Measurements from ENCODE around the gene EML6.
"Not testable (repeated sequence)": the region's sequence is repeated elsewhere in the genome, so short reads cannot be mapped to it uniquely, and the experiment has no call there.

The EML6 gene

DNA sequence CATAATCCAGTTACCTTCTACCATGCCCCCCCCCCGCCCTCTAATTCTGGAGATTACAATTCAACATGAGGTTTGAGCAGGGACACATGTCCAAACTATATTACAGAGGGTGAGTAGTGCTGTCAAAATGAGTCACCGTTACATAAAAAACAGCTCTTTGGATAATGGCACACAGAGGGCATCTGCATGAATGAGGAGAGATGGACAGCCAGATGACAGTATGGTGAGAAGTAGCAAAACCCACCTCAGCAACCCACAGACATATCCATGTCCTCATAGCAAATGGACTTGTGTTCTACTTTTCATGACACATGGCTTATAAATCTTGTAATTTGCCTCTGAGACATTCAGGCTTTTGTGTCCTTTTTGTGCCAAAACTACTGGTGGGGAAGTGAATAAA lies 132.0 kb downstream of the EML6 start:
- DNase-seq = no peak

DNA sequence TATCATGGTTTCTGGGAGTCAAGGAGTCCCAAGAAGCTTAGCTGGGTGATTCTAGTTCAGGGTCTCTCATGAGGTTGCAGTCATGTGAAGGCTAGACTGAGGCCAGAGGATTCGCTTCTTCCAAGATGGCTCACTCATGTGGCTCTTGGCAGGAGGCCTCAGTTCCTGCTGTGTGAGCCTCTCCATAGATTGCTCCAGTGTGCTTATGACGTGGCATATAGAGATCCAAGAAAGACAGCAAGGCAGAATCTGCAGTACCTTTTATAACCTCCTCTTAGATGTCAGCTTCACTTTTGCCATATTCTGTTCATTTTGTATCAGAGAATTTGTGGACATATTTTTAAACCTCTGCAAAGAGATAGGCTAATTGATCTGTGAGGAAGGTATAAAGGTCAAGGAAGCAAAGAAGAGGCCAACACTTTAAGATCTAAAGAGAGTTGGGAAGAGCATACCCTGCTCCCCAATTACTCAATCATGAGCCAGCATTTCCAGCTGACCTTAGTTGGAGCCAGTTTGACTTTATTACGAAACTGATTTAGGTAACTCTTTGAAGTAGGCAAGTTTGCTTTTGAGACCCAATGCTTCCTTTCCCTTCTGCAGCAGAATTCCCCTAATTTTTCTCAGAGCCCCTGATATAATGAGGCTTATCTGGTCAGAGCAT lies 134.7 kb downstream of the EML6 start:
- no peak for DNase-seq

DNA sequence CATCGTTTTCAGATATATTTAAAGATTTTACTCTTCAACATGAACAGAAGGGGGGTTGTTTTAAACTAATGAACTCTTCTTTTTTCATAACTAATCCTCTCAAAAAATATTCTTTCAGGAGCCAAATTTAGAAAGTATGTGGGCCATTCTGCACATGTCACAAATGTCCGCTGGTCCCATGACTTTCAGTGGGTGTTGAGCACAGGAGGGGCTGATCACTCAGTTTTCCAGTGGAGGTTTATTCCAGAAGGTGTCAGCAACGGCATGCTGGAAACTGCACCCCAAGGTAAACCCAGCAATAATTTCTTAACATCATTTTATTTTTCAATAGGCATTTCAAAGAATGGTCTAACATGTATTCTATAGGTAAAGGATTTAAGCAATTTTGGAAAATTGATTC lies 136.0 kb downstream of the EML6 start:
- DNase-seq = no peak

DNA sequence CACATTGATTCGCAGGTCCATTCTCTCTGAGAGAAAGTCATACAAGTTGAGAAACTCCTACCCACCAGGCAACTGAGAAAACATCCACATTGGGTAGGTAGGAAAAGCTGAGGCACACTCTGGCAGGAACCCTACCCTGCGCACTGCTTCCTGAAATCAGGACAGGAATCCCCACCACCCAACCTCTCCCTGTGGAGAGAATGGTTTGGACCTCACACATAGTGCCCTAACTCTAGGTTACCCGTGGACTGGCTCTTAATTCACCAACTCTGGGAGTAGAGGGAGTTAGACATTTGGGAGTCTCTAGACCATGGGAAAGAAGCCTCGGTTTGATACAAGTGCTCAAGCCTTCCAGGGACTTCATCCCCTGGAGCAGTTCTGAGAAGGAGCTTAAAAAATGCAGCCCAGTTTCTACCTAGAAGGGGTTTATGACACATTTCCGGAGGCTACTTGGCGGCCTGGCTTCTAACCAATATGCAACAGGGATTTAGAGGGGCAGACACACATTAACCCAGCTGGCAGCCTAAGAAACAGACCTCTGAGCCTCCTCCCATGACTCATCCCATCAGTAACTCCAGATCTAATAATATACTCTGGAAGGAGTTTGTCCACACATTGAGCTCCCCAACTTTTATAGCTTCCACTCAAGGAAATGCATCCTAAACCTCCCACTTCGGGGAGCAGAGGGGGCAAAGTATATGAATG lies 136.7 kb downstream of the EML6 start:
- DNase-seq = no peak

DNA sequence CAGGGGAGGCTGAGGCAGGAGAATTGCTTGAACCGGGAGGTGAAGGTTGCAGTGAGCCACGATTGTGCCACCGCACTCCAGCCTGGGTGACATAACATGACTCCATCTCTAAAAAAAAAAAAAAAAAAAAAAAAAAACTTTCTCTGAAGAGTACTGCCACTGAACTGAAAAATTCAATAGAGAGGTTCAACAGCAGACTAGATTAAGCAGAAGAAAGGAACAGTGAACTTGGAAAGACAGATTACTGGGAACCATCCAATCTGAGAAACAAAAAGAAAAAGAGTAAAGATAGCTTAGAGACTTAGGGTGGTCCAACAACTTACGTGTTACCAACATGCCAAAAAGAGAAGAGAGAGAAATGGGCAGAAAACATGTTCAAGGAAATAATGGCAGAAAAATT lies 138.8 kb downstream of the EML6 start:
- DNase-seq = no peak

DNA sequence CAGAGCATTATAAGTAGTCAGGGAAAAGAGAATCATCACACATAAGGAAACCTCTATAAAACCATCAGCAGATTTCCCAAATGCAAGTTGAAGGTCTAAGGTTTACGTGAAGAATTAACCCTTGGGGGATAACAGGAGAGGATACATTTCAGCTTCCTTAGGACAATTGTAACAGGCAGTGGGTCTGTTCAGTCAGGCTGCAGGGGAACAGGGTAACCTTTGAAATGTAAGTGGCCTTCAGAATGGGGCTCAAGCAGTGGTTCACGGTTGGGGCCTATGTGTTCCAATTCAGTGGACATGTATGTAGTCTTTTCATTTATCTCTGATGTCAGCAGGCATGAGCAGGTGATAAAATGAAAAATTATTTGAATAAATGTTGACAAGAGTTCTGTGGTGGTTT lies 139.3 kb downstream of the EML6 start:
- DNase-seq = no peak

DNA sequence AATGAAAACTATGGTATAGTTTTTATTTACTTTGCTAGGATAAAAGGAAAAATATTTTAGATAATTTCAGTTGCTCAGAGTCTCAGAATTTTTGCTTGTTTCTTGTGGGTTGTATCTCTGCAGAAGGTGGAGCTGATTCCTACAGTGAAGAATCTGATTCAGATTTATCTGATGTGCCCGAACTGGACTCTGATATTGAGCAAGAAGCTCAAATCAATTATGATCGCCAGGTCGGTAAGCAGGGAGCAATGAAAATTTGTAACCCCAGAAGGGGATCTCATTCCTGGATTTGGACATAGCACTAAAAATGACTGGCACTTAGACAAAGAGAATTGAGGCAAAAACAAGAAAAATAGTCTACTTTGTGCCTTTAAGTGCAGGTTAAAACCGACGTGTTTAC lies 140.2 kb downstream of the EML6 start:
- no peak for DNase-seq

DNA sequence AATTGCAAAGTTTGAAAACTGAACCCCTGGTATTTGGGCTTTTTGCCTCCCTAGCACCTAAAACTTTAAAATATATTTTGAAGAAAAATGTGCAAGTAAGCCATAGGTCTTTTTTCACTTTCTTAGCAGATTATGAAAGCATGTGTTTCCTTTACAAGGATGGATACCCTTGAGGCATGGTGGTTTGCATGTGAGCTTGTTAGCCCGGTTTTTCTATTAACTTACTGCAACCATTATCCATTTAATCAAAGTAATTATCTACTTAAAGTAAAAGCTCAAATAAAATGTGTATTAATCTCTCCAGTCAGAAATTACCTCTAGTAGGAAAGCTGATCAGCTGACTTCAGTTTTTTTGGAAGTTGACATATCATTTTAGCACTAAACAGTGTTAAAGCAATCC lies 140.6 kb downstream of the EML6 start:
- DNase-seq = no peak

DNA sequence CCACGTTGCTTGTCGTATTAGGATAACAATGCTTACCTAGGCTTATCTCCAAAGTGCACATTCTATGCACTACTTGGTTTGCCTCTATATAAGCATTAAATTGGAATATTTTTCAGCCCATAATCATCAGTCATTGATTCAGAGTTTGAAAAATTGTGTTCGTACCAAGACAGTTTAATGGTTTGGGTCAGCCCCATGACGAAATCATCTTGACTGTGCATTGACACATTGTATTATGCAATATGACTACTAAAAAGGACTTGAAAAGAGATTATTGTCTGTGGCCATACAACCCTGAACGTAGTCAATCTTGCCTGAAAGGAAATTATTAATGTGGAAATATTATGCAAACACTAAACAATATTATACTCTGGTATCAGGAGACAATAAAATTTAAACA lies 141.3 kb downstream of the EML6 start:
- no peak for DNase-seq

DNA sequence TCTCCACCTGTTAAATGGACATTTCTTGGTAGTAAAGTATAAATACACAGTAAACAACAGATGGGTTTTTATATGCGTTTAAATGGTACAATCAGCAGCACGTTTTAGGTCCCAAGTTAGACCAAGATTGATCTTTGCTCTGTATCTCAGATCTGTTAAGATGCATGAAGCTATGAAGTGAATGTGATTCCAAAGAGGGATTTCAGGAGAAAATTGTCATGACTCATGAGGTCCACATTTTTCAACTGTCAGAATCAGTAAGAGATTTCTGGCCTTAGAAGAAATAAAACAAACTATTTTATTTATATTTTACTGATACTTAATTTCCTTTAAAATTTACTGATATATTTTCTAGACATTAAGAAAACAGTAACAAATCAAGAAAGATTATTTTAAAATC lies 142.7 kb downstream of the EML6 start:
- DNase-seq = no peak

DNA sequence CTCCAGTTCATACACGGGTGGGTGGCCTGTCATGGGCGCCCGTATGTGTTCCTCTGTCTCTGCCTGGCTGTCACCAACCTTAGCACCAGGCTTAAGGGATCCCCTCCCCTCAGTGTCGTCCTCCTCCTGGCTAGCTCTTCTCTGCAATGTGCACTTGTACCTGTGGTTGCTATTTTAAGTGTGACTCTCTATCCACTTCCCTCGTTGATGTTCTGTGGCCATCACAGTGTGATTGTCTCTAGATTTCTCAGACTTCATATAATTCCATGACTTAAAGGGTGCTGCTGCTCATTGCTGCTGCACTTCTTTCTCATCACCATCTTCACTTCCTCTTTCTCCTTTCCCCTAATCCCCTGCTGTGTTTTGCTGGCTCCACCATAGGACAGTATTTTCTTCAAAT lies 143.4 kb downstream of the EML6 start:
- DNase-seq = no peak

DNA sequence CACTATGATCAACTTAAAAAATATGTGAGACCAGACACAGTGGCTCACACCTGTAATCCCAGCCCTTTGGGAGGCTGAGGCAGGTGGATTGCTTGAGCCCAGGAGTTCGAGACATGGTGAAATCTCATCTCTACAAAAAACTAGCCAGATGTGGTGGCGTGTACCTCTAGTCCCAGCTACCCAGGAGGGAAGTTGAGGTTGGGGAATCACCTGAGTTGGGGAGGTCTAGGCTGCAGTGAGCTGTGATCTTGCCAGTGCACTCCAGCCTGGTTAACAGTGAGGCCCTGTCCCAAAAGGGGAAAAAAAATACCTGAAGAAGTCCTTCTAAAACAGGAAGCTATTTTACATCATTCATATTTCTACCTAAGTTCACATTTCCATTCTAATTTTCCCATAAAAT lies 144.0 kb downstream of the EML6 start:
- DNase-seq = no peak

DNA sequence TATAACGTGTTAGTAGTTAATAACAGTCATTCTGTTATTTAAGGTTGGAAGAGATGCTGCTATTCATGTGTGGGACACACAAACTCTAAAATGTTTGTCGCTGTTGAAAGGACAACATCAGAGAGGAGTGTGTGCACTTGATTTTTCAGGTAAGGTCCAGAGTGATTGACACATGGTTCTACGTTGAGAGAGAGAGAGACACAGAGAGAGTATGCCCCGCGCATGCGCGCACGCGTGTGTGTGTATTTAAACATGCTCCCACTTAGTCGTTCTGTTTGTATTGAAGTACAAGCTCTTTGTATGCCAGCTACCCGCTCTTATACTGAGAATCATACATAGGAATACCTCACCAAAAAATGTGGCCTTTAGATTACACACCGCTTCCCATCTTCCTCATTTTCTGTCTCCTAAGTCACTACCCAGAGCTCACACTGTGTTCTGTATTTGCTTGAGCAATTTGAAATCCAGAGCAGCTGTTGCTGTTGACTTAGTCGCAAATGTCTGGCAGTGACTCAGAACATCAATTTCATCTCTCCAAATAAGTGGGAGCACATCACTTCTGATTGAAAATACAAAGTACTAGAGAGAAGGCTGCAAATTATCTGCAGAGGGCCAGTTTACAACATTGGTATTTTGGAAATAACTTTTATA lies 148.1 kb downstream of the EML6 start:
- no peak for DNase-seq

DNA sequence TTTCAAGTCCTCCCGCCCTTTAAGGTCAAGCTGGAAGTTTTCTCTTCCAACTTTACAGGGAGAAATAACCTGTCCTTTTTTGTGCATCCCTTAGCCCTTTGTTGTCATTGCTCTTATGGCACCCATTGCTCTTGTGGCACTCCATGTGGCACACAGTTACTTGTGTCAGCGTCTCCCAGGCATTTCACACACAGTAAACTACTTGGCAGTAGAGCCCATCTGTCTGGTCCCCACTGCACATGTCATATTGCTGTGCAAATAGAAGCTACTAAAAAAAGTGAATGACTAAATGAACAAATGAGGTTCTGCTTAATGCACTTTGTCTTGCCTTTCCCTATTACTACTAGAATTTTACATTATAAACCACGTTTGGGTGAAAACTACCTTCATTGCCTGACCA lies 149.3 kb downstream of the EML6 start:
- DNase-seq = no peak

DNA sequence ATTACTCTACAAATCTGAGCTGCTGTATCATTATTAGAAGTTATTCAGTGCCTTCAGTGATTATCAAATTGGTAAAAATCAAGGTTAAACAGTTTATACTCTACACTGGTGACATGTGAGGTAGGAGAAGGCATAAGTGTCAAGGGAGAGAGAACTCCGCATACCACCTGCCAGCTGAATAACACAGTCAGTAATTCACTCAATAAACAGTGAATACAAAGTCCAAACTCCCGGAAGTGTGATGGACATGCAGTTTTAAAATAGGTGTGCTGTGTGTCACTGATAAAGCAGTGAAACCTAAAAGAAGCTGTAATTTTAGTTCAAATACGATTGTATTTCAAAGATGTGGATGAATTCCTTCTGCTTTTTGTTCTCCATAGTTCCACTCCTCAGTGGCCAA lies 149.8 kb downstream of the EML6 start:
- DNase-seq = not testable (repeated sequence)

DNA sequence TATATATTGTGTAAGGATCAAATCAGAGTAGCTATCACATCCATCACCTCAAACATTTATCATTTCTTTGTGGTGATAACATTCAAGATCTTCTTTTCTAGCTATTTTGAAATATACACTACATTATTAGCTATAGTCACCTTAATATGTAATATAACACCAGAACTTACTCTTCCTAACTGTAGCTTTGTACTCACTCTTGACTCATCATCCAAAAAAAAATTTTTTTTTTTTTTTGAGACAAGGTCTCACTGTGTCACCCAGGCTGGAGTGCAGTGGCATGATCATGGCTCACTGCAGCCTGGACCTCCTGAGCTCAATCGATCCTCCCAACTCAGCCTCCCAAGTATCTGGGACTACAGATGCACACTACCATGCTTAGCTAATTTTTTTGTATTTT lies 153.3 kb downstream of the EML6 start:
- no peak for DNase-seq

DNA sequence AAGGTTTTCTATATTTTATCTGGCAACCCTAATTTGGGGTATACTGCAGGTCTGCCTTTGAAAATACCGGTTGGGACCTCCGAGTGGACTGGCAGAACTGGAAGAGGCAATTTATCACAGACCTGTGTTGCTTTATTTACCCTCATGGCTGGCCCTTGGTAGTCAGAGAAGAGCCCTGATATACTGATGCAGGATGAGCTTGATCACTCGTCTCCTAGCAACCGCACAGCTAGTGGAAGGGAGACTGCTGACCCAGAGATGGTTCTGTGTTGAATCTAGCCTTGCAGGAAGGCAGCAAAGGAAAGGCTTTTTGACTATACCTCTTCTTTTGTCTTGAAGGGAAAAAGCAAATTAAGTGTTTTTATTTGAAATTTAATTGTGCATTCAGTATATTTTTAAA lies 154.7 kb downstream of the EML6 start:
- no peak for DNase-seq

DNA sequence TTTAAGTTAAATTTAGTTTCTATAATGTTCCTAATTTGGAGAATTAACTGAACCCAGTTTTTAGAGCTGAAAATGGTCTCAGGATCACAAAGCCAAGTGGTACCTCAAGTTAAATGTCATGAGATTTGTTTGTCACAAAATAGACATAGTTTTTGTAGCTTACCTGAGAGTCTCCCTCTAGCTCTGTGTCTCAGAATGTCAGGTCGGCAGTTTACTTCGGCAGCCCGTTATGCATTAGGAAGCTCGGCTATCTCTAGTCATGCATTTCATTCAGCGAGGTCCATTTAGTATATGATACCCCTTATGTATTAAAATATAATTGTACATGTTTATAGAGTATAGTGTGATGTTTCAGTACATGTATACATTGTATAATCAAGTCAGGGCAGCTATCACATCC lies 155.6 kb downstream of the EML6 start:
- no peak for DNase-seq

DNA sequence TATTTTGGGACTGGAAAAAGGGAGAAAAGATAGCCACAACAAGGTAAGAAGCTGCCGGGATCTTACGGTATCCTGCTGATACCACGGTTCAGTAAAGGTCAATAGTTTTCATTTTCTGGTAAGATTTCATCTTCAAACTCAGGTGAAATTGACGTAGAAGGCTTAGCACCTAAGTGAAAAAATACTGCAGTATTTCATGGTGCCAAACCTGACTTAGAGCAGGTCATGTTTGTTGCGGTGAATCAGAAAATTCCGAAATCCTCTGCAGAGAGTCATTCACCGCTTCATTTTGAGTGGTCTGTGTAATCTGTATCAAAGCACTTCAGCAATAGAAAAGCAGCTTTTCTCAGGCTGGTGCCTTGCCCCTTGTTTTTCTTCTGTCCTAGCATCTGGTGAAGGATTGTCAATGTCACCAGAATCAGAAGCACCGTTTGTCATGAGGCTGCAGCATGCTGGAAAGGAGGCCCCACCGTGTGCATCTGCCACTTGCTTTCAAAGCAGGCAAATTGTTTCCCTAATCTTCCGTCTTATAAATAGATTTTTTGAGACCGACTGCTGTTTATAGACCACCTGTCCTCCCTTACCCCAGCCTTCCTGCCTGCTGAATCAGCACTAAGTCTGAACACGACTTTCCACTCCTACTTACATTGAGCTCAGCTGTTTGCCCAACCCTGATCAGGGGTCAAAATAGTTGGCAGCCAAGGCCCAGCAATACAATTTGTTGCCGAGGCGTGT lies 156.3 kb downstream of the EML6 start:
- DNase-seq = no peak

DNA sequence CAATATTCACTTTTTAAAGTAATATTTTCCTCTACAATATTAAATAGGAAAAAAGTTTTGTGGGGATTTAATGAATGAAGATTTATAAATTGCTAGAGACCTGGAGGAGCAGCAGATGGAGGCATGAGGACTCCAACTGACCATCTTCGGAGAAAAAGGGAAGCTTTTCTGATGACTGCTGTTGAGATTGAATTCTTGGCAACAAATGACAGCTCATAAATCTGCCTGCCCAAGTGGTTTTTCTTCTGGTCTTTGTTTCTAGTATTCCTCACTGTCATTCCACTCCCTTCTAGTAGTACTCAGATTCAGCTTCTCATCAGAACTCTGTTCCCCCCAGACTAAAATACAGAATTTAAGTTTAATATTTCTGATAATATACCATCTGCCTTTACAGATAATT lies 157.0 kb downstream of the EML6 start:
- no peak for DNase-seq

DNA sequence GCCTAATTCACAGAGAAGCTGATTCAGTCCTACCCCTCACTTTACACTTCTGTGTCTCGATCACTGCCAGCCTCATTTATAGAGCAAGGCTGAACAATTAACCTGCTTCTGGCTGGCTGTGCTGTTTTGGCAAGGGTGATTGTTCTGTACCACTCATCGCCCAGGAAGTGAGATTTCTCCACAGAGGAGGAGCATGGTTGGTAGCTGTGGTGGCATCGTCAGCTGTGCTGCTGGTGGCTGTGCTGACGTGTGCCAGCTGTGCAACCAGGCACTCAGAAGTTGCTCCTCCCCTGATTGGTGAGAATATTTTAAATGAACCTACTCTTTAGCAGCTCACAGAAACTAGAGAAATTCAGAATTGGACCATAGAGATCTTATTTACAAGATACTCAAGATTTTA lies 158.3 kb downstream of the EML6 start:
- no peak for DNase-seq

DNA sequence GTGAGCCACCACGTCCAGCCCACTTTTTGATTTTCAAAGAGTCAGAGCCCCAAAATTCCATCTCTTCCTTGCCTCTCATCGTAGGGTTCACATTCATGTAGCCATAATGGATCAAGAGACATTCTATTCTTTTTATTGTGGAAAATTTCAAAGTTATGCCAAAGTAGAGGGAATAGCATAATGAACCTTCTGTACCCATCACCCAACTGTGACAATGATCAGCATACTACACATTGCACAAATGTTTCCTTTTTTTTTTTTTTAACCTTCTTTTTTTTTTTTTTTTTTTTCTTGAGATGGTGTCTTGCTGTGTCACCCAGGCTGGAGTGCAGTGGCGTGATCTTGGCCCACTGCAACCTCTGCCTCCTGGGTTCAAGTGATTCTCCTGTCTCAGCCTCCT lies 162.4 kb downstream of the EML6 start:
- no peak for DNase-seq

DNA sequence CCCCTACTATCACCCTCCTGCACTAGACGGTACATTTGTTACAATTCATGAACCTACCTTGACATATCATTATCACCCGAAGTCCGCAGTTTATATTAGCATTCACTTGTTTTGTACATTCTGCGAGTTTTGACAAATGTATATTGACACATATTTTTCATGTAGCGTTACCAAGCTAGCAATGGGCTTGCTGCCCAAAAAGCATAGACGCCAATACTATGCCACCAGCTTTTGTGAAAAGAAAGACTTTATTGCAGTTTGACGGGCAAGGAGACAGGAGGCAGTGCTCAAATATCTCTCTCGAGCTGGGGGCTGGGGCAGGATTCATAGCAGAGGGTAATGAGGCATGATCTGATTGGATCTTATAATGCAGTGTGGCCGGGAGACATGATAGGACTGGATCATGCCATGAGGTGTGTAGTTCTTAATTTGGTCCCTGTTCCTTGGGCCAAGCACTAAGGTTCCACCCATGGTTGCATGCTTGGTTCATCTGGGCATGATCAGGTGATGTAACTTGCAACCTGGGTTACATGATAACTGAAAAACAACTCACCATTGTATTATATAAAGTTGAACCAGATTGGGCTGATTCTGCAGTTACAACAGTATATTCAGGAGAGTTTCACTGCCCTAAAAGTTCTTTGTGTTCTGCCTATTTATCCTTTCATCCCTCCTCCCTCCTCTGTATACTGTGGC lies 164.5 kb downstream of the EML6 start:
- no peak for DNase-seq

Measured in CD4-positive, alpha-beta T cell treated with Interleukin-6 for 4 hours (primary cell).